GM12892 (cell line): ENCODE measurements around the gene CCDC54.

Experiments
- POLR2A ChIP-seq: IDR thresholded peaks from 2 replicates; pipeline ENCODE4 v1.6.1; 2011; ENCODE audit warnings: low read depth, low read length, control low read depth
- TAF1 ChIP-seq: IDR thresholded peaks from 2 replicates; pipeline ENCODE4 v1.6.1; 2011; ENCODE audit warnings: low read depth, mild to moderate bottlenecking, control low read depth, low read length, borderline replicate concordance

GRCh38 chr3:107369791-107370190 is 7.4 kb upstream of the CCDC54 start:
- TF ChIP-seq TAF1 (no peak), POLR2A (no peak)
